ENCODE data around the gene ORC4.

ORC4 gene

GRCh38 chr2:148052687-148053086 is 32.1 kb upstream of the ORC4 start:
- H3K23ac ChIP-seq (ENCODE audit: low read length) = no peak overlapping the region
- no peaks in the 10 kb centered on the region for H3K27me3 ChIP-seq (ENCODE audit: insufficient read depth, low read length, poor library complexity)
- no peak overlapping the region for H3K27ac ChIP-seq (ENCODE audit: low read depth, low read length)
- H3K36me3 ChIP-seq (ENCODE audit: control insufficient read depth, insufficient read depth, low read length) = no peaks in the 10 kb centered on the region
- H3K4ac ChIP-seq (ENCODE audit: low read depth, low read length) = no peak overlapping the region
- no peak for DNase-seq
- H3K56ac ChIP-seq (ENCODE audit: low read length) = no peak overlapping the region
- no peak overlapping the region for H4K5ac ChIP-seq (ENCODE audit: low read length)
- no CpG with 5 or more reads among the region's 3 CpGs for WGBS (ENCODE audit: extremely low coverage, insufficient coverage, low lambda C conversion rate)
- no peak overlapping the region for H2AK5ac ChIP-seq (ENCODE audit: low read length)
- H3K9ac ChIP-seq (ENCODE audit: low read length) = no peak overlapping the region
- no peak overlapping the region for H4K8ac ChIP-seq (ENCODE audit: low read depth, low read length)
- no peak overlapping the region for H3K4me2 ChIP-seq (ENCODE audit: low read length)
- H3K79me1 ChIP-seq (ENCODE audit: low read length) = no peaks in the 10 kb centered on the region
- H3K4me3 ChIP-seq (ENCODE audit: low read length) = no peak overlapping the region
- H2BK120ac ChIP-seq (ENCODE audit: low read depth, low read length) = no peak overlapping the region
- H3K4me1 ChIP-seq (ENCODE audit: control insufficient read depth, low read depth, low read length) = no peaks in the 10 kb centered on the region
- H3K18ac ChIP-seq (ENCODE audit: low read length) = no peak overlapping the region
- H2BK15ac ChIP-seq (replicated peaks; ENCODE audit: low read depth) = no peak overlapping the region
- H2BK5ac ChIP-seq (ENCODE audit: low read length) = no peak overlapping the region
- H3K79me2 ChIP-seq (ENCODE audit: control insufficient read depth, insufficient read depth, low read length) = no peaks in the 10 kb centered on the region

DNA sequence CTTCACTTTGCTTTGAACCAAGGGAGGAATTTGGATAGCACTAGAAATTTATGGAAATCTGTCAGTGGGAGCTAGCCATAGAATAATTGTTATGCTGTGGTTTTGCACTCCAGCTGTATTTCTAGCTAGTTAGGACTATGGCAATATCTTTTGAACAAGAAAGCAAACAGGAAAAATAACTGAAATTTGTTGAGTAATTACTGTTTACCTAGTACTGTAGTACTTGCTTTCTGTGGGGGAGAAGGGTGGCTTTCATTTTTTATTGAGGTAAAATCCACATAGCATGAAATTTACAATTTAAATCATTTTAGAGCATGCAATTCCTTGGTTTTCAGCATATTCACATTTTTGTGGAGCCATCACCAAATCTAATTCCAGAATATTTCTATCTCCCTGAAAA is 28.7 kb upstream of the ORC4 start:
- no peak for DNase-seq
- Histone ChIP-seq H3K18ac (ENCODE audit: low read length) (no peak overlapping the region), H3K4ac (ENCODE audit: low read depth, low read length) (no peak overlapping the region), H2AK5ac (ENCODE audit: low read length) (no peak overlapping the region), H3K79me2 (ENCODE audit: control insufficient read depth, insufficient read depth, low read length) (no peaks in the 10 kb centered on the region), H3K23ac (ENCODE audit: low read length) (no peak overlapping the region), H2BK15ac (replicated peaks; ENCODE audit: low read depth) (no peak overlapping the region), H4K5ac (ENCODE audit: low read length) (no peak overlapping the region), H3K36me3 (ENCODE audit: control insufficient read depth, insufficient read depth, low read length) (no peaks in the 10 kb centered on the region), H3K4me3 (ENCODE audit: low read length) (no peak overlapping the region), H3K4me1 (ENCODE audit: control insufficient read depth, low read depth, low read length) (no peaks in the 10 kb centered on the region), H3K79me1 (ENCODE audit: low read length) (no peaks in the 10 kb centered on the region), H3K9ac (ENCODE audit: low read length) (no peak overlapping the region), H3K4me2 (ENCODE audit: low read length) (no peak overlapping the region), H3K27ac (ENCODE audit: low read depth, low read length) (no peak overlapping the region), H2BK5ac (ENCODE audit: low read length) (no peak overlapping the region), H4K8ac (ENCODE audit: low read depth, low read length) (no peak overlapping the region), H2BK120ac (ENCODE audit: low read depth, low read length) (no peak overlapping the region), H3K27me3 (ENCODE audit: insufficient read depth, low read length, poor library complexity) (no peaks in the 10 kb centered on the region), H3K56ac (ENCODE audit: low read length) (no peak overlapping the region)

GRCh38 chr2:148048475-148049221 is 28.1 kb upstream of the ORC4 start:
- Histone ChIP-seq H3K27me3 (ENCODE audit: insufficient read depth, low read length, poor library complexity) (no peaks in the 10 kb centered on the region), H2BK15ac (replicated peaks; ENCODE audit: low read depth) (no peak overlapping the region), H3K4me2 (ENCODE audit: low read length) (no peak overlapping the region), H2BK5ac (ENCODE audit: low read length) (no peak overlapping the region), H3K4me1 (ENCODE audit: control insufficient read depth, low read depth, low read length) (no peaks in the 10 kb centered on the region), H3K18ac (ENCODE audit: low read length) (no peak overlapping the region), H3K27ac (ENCODE audit: low read depth, low read length) (no peak overlapping the region), H3K79me2 (ENCODE audit: control insufficient read depth, insufficient read depth, low read length) (no peaks in the 10 kb centered on the region), H3K56ac (ENCODE audit: low read length) (no peak overlapping the region), H3K9ac (ENCODE audit: low read length) (no peak overlapping the region), H3K4me3 (ENCODE audit: low read length) (no peak overlapping the region), H2BK120ac (ENCODE audit: low read depth, low read length) (no peak overlapping the region), H3K79me1 (ENCODE audit: low read length) (no peaks in the 10 kb centered on the region), H3K4ac (ENCODE audit: low read depth, low read length) (no peak overlapping the region), H4K8ac (ENCODE audit: low read depth, low read length) (no peak overlapping the region), H4K5ac (ENCODE audit: low read length) (no peak overlapping the region), H3K23ac (ENCODE audit: low read length) (no peak overlapping the region), H3K36me3 (ENCODE audit: control insufficient read depth, insufficient read depth, low read length) (no peaks in the 10 kb centered on the region), H2AK5ac (ENCODE audit: low read length) (no peak overlapping the region)
- WGBS (ENCODE audit: extremely low coverage, insufficient coverage, low lambda C conversion rate) = no CpG with 5 or more reads among the region's 1 CpG
- no peak for DNase-seq

- Histone ChIP-seq H3K79me2 (ENCODE audit: control insufficient read depth, insufficient read depth, low read length) (no peaks in the 10 kb centered on the region), H3K4me2 (ENCODE audit: low read length) (no peak overlapping the region), H3K27me3 (ENCODE audit: insufficient read depth, low read length, poor library complexity) (no peaks in the 10 kb centered on the region), H2BK15ac (replicated peaks; ENCODE audit: low read depth) (no peak overlapping the region), H4K5ac (ENCODE audit: low read length) (no peak overlapping the region), H2BK120ac (ENCODE audit: low read depth, low read length) (no peak overlapping the region), H2AK5ac (ENCODE audit: low read length) (no peak overlapping the region), H3K18ac (ENCODE audit: low read length) (no peak overlapping the region), H3K79me1 (ENCODE audit: low read length) (no peaks in the 10 kb centered on the region), H3K23ac (ENCODE audit: low read length) (no peak overlapping the region), H3K4me3 (ENCODE audit: low read length) (no peak overlapping the region), H2BK5ac (ENCODE audit: low read length) (no peak overlapping the region), H3K56ac (ENCODE audit: low read length) (no peak overlapping the region), H3K9ac (ENCODE audit: low read length) (no peak overlapping the region), H3K27ac (ENCODE audit: low read depth, low read length) (no peak overlapping the region), H3K4ac (ENCODE audit: low read depth, low read length) (no peak overlapping the region), H4K8ac (ENCODE audit: low read depth, low read length) (no peak overlapping the region), H3K4me1 (ENCODE audit: control insufficient read depth, low read depth, low read length) (no peaks in the 10 kb centered on the region), H3K36me3 (ENCODE audit: control insufficient read depth, insufficient read depth, low read length) (no peaks in the 10 kb centered on the region)
- DNase-seq = no peak
- WGBS (ENCODE audit: extremely low coverage, insufficient coverage, low lambda C conversion rate) = no CpG with 5 or more reads among the region's 1 CpG
Observed at GRCh38 chr2:148046802-148047201, 26.3 kb upstream of the ORC4 start.

DNA sequence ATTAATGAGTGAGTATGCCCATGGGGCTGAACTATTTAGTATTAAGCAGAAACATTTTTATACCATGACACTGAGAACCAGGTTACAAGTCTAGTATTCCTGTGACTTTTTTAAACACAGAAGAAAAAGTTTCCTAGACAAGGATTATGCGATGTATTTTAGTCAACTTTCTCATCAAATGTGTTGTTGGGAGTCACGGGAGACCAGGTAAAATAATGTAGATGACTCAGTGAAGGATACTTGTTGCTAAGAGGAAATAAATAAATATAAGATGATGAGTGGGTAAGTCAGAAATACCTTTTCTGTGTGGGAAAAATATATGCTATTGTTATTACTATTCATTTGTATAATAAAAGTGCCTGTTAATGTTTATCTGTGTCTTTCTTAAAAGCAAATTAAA is 23.8 kb upstream of the ORC4 start:
- H4K5ac ChIP-seq (ENCODE audit: low read length) = no peak overlapping the region
- H3K4ac ChIP-seq (ENCODE audit: low read depth, low read length) = no peak overlapping the region
- H3K4me1 ChIP-seq (ENCODE audit: control insufficient read depth, low read depth, low read length) = no peaks in the 10 kb centered on the region
- H2BK120ac ChIP-seq (ENCODE audit: low read depth, low read length) = no peak overlapping the region
- WGBS (ENCODE audit: extremely low coverage, insufficient coverage, low lambda C conversion rate) = no CpG with 5 or more reads among the region's 2 CpGs
- no peak overlapping the region for H2BK15ac ChIP-seq (replicated peaks; ENCODE audit: low read depth)
- H3K4me3 ChIP-seq (ENCODE audit: low read length) = no peak overlapping the region
- no peak overlapping the region for H3K56ac ChIP-seq (ENCODE audit: low read length)
- H3K23ac ChIP-seq (ENCODE audit: low read length) = no peak overlapping the region
- H2BK5ac ChIP-seq (ENCODE audit: low read length) = no peak overlapping the region
- H3K18ac ChIP-seq (ENCODE audit: low read length) = no peak overlapping the region
- H3K4me2 ChIP-seq (ENCODE audit: low read length) = no peak overlapping the region
- H3K27ac ChIP-seq (ENCODE audit: low read depth, low read length) = no peak overlapping the region
- H3K9ac ChIP-seq (ENCODE audit: low read length) = no peak overlapping the region
- no peaks in the 10 kb centered on the region for H3K79me1 ChIP-seq (ENCODE audit: low read length)
- no peak overlapping the region for H2AK5ac ChIP-seq (ENCODE audit: low read length)
- H3K36me3 ChIP-seq (ENCODE audit: control insufficient read depth, insufficient read depth, low read length) = no peaks in the 10 kb centered on the region
- H3K27me3 ChIP-seq (ENCODE audit: insufficient read depth, low read length, poor library complexity) = no peaks in the 10 kb centered on the region
- no peak overlapping the region for H4K8ac ChIP-seq (ENCODE audit: low read depth, low read length)
- H3K79me2 ChIP-seq (ENCODE audit: control insufficient read depth, insufficient read depth, low read length) = no peaks in the 10 kb centered on the region
- no peak for DNase-seq

DNA sequence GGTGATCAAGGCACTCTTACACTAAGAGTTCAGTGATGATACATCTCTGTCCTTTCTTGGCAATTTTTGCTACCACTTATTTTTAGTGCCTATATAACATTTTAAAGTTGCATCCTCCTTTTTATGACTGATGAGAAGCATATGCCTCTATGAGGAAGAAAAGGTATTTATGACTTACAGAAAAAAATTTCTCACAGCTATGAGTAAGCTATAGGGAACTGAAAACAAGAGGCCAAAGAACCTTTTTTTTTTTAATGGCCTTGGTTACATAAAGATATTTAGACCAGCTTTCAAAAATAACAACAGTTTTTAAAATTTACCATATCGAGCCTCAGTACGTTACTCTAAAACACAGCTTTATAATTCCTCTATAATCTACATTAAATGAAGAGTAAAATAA is 21.7 kb upstream of the ORC4 start:
- H4K8ac ChIP-seq (ENCODE audit: low read depth, low read length) = no peak overlapping the region
- DNase-seq = no peak

More for the DNA sequence above, 21.7 kb upstream of the ORC4 start:
- H3K4me3 ChIP-seq (ENCODE audit: low read length) = no peak overlapping the region
- no peak overlapping the region for H4K5ac ChIP-seq (ENCODE audit: low read length)
- no peak overlapping the region for H3K27ac ChIP-seq (ENCODE audit: low read depth, low read length)
- H3K18ac ChIP-seq (ENCODE audit: low read length) = no peak overlapping the region
- H3K9ac ChIP-seq (ENCODE audit: low read length) = no peak overlapping the region
- H3K4me1 ChIP-seq (ENCODE audit: control insufficient read depth, low read depth, low read length) = no peaks in the 10 kb centered on the region
- no peak overlapping the region for H3K56ac ChIP-seq (ENCODE audit: low read length)
- H3K36me3 ChIP-seq (ENCODE audit: control insufficient read depth, insufficient read depth, low read length) = no peaks in the 10 kb centered on the region
- no peak overlapping the region for H3K23ac ChIP-seq (ENCODE audit: low read length)
- H2BK5ac ChIP-seq (ENCODE audit: low read length) = no peak overlapping the region
- no peaks in the 10 kb centered on the region for H3K79me2 ChIP-seq (ENCODE audit: control insufficient read depth, insufficient read depth, low read length)
- no peak overlapping the region for H2AK5ac ChIP-seq (ENCODE audit: low read length)
- 100% methylated on average over 2 of the region's 2 CpGs for WGBS (ENCODE audit: extremely low coverage, insufficient coverage, low lambda C conversion rate)
- H2BK15ac ChIP-seq (replicated peaks; ENCODE audit: low read depth) = no peak overlapping the region
- no peak overlapping the region for H2BK120ac ChIP-seq (ENCODE audit: low read depth, low read length)
- H3K79me1 ChIP-seq (ENCODE audit: low read length) = no peaks in the 10 kb centered on the region
- H3K4ac ChIP-seq (ENCODE audit: low read depth, low read length) = no peak overlapping the region
- no peak overlapping the region for H3K4me2 ChIP-seq (ENCODE audit: low read length)
- no peaks in the 10 kb centered on the region for H3K27me3 ChIP-seq (ENCODE audit: insufficient read depth, low read length, poor library complexity)

Data from mesendoderm (in vitro differentiated cells).